IMR-90 (cell line): ENCODE results near the gene CUL1. TPM values are rescaled to one million over a fixed set of nuclear protein-coding genes. Genes with fewer than 3 reads are reported as not detected.

Source experiments
- ATAC-seq: fragments of 200-7000 bp; cut with Tn5 transposase; 2 replicates; pipeline ENCODE4 v1.9.1; 2020; ENCODE audit warnings: low read depth, mild to moderate bottlenecking, moderate library complexity
- BruUV-seq: library from RNA; stranded (reverse); fragments of 400-500 nt; replicated peaks from 2 replicates; lab custom pipeline; 2021; lab: Mats Ljungman, UMichigan
- CTCF ChIA-PET: fragments of 300-600 bp; formaldehyde crosslinking; extraction: SDS; loops from one replicate; lab custom pipeline; 2021; ENCODE audit warnings: antibody characterized with exemption; lab: Yijun Ruan, JAX
- POLR2A ChIA-PET: fragments of 300-600 bp; sonication (Branson Sonifier 250); formaldehyde crosslinking; loops from one replicate; lab custom pipeline; 2022; ENCODE audit warnings: antibody characterized with exemption; ENCODE audit not compliant: unreplicated experiment; lab: Charles Lee
- DNase-seq: peaks from one replicate; pipeline ENCODE4 v3.0.0; 2013
- H2AFZ ChIP-seq: replicated peaks from 2 replicates; pipeline ENCODE3; 2013; ENCODE audit warnings: low read length, mild to moderate bottlenecking; ENCODE audit not compliant: poor library complexity
- H2AK5ac ChIP-seq: 2 replicates; pipeline ENCODE4 v1.6.1; 2013; ENCODE audit warnings: low read depth, low read length, inconsistent platforms
- H2AK9ac ChIP-seq: replicated peaks from 2 replicates; pipeline ENCODE3; 2013; ENCODE audit warnings: mild to moderate bottlenecking, low read depth, low read length, moderate library complexity; ENCODE audit not compliant: poor library complexity
- H2BK120ac ChIP-seq: 2 replicates; pipeline ENCODE4 v1.6.1; 2013; ENCODE audit warnings: low read depth, low read length, inconsistent platforms
- H2BK15ac ChIP-seq: 3 replicates; pipeline ENCODE4 v1.6.1; 2013; ENCODE audit warnings: low read depth, low read length, inconsistent platforms
- H2BK20ac ChIP-seq: 2 replicates; pipeline ENCODE4 v1.6.1; 2013; ENCODE audit warnings: low read depth, mild to moderate bottlenecking, inconsistent platforms, low read length, moderate library complexity
- H2BK5ac ChIP-seq: 2 replicates; pipeline ENCODE4 v1.6.1; 2013; ENCODE audit warnings: mild to moderate bottlenecking, low read depth, low read length, inconsistent platforms; ENCODE audit not compliant: poor library complexity, severe bottlenecking
- H3K14ac ChIP-seq: replicated peaks from 2 replicates; pipeline ENCODE4 v1.6.1; 2013; ENCODE audit warnings: low read depth, low read length, inconsistent platforms
- H3K18ac ChIP-seq: 2 replicates; pipeline ENCODE4 v1.6.1; 2013; ENCODE audit warnings: low read depth, low read length, control low read depth
- H3K23ac ChIP-seq: 2 replicates; pipeline ENCODE4 v1.6.1; 2013; ENCODE audit warnings: low read depth, low read length, inconsistent platforms
- H3K27ac ChIP-seq: 2 replicates; pipeline ENCODE4 v1.5.1; 2013; ENCODE audit warnings: mild to moderate bottlenecking, control low read depth, low read length; ENCODE audit not compliant: insufficient read depth
- H3K27me3 ChIP-seq: 2 replicates; pipeline ENCODE4 v1.6.1; 2013; ENCODE audit warnings: low read length; ENCODE audit not compliant: control insufficient read depth, insufficient read depth
- H3K36me3 ChIP-seq: 2 replicates; pipeline ENCODE4 v1.6.1; 2013; ENCODE audit warnings: low read length, mixed read lengths; ENCODE audit not compliant: control insufficient read depth, insufficient read depth
- H3K4ac ChIP-seq: 2 replicates; pipeline ENCODE4 v1.6.1; 2013; ENCODE audit warnings: low read depth, low read length, inconsistent platforms
- H3K4me1 ChIP-seq: 2 replicates; pipeline ENCODE4 v1.6.1; 2013; ENCODE audit warnings: low read length, mixed read lengths; ENCODE audit not compliant: control insufficient read depth, insufficient read depth
- H3K4me2 ChIP-seq: 2 replicates; pipeline ENCODE4 v1.6.1; 2013; ENCODE audit warnings: low read depth, mild to moderate bottlenecking, control low read depth, low read length, moderate library complexity
- H3K4me3 ChIP-seq: 2 replicates; pipeline ENCODE4 v1.5.1; 2013; ENCODE audit warnings: low read depth, mild to moderate bottlenecking, control low read depth, low read length, moderate library complexity; ENCODE audit not compliant: insufficient read depth
- H3K56ac ChIP-seq: 2 replicates; pipeline ENCODE4 v1.6.1; 2013; ENCODE audit warnings: low read length, inconsistent platforms; ENCODE audit not compliant: insufficient read depth; ENCODE audit errors: extremely low read depth
- H3K79me1 ChIP-seq, 2 experiments: 2 replicates each; pipeline ENCODE4 v1.6.1; 2013; ENCODE audit warnings: low read length in 2 of 2, inconsistent platforms in 1 of 2, low read depth in 1 of 2
- H3K9ac ChIP-seq: 2 replicates; pipeline ENCODE4 v1.6.1; 2013; ENCODE audit warnings: low read depth, low read length, control low read depth
- H3K9me1 ChIP-seq: 2 replicates; pipeline ENCODE4 v1.6.1; 2013; ENCODE audit warnings: low read length, inconsistent platforms; ENCODE audit not compliant: insufficient read depth
- H3K9me3 ChIP-seq: 2 replicates; pipeline ENCODE4 v1.6.1; 2013; ENCODE audit warnings: low read length; ENCODE audit not compliant: control insufficient read depth, insufficient read depth
- H4K20me1 ChIP-seq: 2 replicates; pipeline ENCODE4 v1.6.1; 2013; ENCODE audit warnings: low read length, inconsistent platforms; ENCODE audit not compliant: insufficient read depth
- H4K5ac ChIP-seq: 2 replicates; pipeline ENCODE4 v1.6.1; 2013; ENCODE audit warnings: mild to moderate bottlenecking, low read depth, low read length, control low read depth
- H4K8ac ChIP-seq, 2 experiments: 2 replicates each; pipeline ENCODE4 v1.6.1; 2013; ENCODE audit warnings: low read depth in 2 of 2, low read length in 2 of 2, control low read depth in 1 of 2, inconsistent platforms in 1 of 2
- H4K91ac ChIP-seq: 2 replicates; pipeline ENCODE4 v1.6.1; 2013; ENCODE audit warnings: low read depth, low read length, inconsistent platforms; ENCODE audit not compliant: insufficient read depth
- CHD1 ChIP-seq: IDR thresholded peaks from 2 replicates; pipeline ENCODE4 v1.6.1; 2012; ENCODE audit warnings: low read depth, low read length, improper control_type of control experiment
- MAZ ChIP-seq: IDR thresholded peaks from 2 replicates; pipeline ENCODE4 v1.6.1; 2012; ENCODE audit warnings: low read depth, mild to moderate bottlenecking, low read length, improper control_type of control experiment, moderate library complexity, borderline replicate concordance
- WGBS, 2 experiments: methylation state at CpG; one replicate each; pipeline versions ENCODE4 v1.1.5 to v1.1.7; 2013; ENCODE audit warnings: missing lambda C conversion rate in 2 of 2; ENCODE audit not compliant: insufficient read length in 1 of 2; ENCODE audit errors: extremely low coverage in 2 of 2; 5-methylcytosine and 5-hydroxymethylcytosine counted together
- dilution Hi-C: fragments of 300-500 bp; cut with HindIII; formaldehyde crosslinking; loops from one replicate; pipeline ENCODE4 v1.14.3; 2018; ENCODE audit warnings: low sequenced_read_pairs; ENCODE audit not compliant: unreplicated experiment
- in situ Hi-C: fragments of 300-500 bp; cut with MboI; formaldehyde crosslinking; loops from 3 replicates; pipeline ENCODE4 v1.14.3; 2019; ENCODE audit warnings: low sequenced_read_pairs, inconsistent platforms, mixed read lengths
- intact Hi-C: fragments of 100-400 bp; cut with micrococcal nuclease; formaldehyde crosslinking; loops from 2 replicates; pipeline ENCODE4 v1.10.0; 2022
- polyA plus RNA-seq, 3 experiments: library from polyadenylated mRNA; depleted of rRNA; stranded (reverse); fragments of >200 nt; gene quantifications; 2 replicates each; pipeline ENCODE4 v1.2.3, GENCODE V29; 2012; ENCODE audit warnings: low replicate concordance in 1 of 3
- total RNA-seq: library from RNA; depleted of rRNA; stranded (reverse); fragments of >200 nt; gene quantifications from 2 replicates; pipeline ENCODE4 v1.2.3, GENCODE V29; 2012

The CUL1 gene
- total and polyA plus RNA-seq, 2 of the 4 experiments (the other 2 are of a cell fraction), result 44.0 to 46.2 TPM

DNA sequence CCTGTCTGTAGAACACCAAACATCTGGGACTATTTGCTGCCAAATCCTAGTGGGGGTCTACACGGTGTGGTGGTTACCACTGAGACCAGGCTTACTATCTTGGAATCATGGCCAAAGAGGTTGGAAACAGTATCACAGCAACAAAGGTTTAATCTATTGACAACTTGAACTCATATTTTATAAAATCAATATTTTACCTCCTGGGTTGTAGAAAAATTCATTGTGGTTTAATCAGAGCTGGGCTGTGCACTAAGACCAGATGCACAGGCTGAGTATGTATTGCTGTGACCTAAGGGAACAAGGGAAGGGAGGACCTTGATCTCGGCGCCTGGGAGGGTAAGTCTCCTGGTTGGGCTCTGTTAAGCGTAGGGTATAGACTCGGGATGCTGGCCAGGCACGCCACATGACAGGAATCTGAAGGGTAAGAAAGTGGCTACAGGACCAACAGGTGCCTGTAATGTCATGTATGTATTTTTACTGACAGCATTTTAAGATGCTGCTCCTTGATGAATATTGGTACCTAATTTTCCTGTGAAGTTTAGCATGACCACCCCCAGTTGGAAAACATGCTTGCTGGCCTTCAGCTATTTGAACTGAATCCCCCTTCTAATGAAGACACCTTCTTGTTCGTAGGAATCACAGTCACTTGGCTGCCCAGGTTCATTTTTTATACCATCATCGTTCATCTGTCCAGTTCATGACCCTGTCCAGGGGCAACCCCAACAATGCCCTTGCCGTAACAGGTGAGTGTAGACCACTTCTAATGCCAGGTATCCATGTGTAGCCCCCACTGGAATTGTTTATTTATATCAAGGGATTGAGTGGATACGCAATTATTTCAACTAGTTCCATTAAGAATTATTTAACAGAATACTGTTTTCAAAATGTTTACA lies 105.9 kb downstream of the CUL1 start (continued):
- TF ChIP-seq MAZ, result no peak
- no peak for TF ChIP-seq CHD1

- intact Hi-C loops (no loop called here), in situ Hi-C loops (no loop called here), dilution Hi-C loops (no loop called here)
- no peak overlapping the region for H3K4me3 ChIP-seq
- no peak overlapping the region for H4K8ac ChIP-seq
- no peak overlapping the region for H2AK9ac ChIP-seq
- H3K4me2 ChIP-seq, result no peak overlapping the region
- H3K9me1 ChIP-seq, result no peaks in the 10 kb centered on the region
- H2BK20ac ChIP-seq, result no peak overlapping the region
- POLR2A ChIA-PET, result no interaction called here
- no peak overlapping the region for H3K23ac ChIP-seq
- no peak overlapping the region for H4K5ac ChIP-seq
- no peaks in the 10 kb centered on the region for H3K9me3 ChIP-seq
- 95% methylated on average over 3 of the region's 7 CpGs; no CpG with 5 or more reads in 1 of the 2 experiments for WGBS, 2 experiments
- no peaks in the 10 kb centered on the region for H4K20me1 ChIP-seq
- H4K91ac ChIP-seq, result no peak overlapping the region
- peaks cover 0 to 4% of the 10 kb centered on the region in 2 experiments; a peak in 2 of 4 replicates for H3K79me1 ChIP-seq
- H3K36me3 ChIP-seq, result peaks cover 37% of the 10 kb centered on the region
- CTCF ChIA-PET, result no interaction called here
- no peak overlapping the region for H3K27ac ChIP-seq
- no peak overlapping the region for H3K4ac ChIP-seq
- H3K9ac ChIP-seq, result no peak overlapping the region
- TF ChIP-seq MAZ, result no peak
- no peak overlapping the region for H2BK15ac ChIP-seq
- H3K4me1 ChIP-seq, result no peaks in the 10 kb centered on the region
- H3K56ac ChIP-seq, result no peak overlapping the region
- H2AFZ ChIP-seq, result no peak overlapping the region
- no peak overlapping the region for H3K14ac ChIP-seq
- DNase-seq (no peak), ATAC-seq (no peak)
- H2AK5ac ChIP-seq, result no peak overlapping the region
- no peaks in the 10 kb centered on the region for H3K27me3 ChIP-seq
- no peak overlapping the region for H3K18ac ChIP-seq
- H2BK5ac ChIP-seq, result no peak overlapping the region
- H2BK120ac ChIP-seq, result no peak overlapping the region
- no TSS peak for BruUV-seq
Measured at GRCh38 chr7:148806187-148806586, 107.5 kb downstream of the CUL1 start.
